G401.6 (cell line): Measurements from ENCODE around the gene C3orf20.
A peak's percentile ranks its signal among the peaks of the same experiment; 100 is the strongest.
"Not testable (repeated sequence)": the region's sequence is repeated elsewhere in the genome, so short reads cannot be mapped to it uniquely, and the experiment has no call there.

ENCODE experiments used
- FAIRE-seq: peaks from 2 replicates; lab custom pipeline; 2012; peaks lifted over from hg19 to GRCh38; lab: Jason Lieb, UNC

The C3orf20 gene

DNA sequence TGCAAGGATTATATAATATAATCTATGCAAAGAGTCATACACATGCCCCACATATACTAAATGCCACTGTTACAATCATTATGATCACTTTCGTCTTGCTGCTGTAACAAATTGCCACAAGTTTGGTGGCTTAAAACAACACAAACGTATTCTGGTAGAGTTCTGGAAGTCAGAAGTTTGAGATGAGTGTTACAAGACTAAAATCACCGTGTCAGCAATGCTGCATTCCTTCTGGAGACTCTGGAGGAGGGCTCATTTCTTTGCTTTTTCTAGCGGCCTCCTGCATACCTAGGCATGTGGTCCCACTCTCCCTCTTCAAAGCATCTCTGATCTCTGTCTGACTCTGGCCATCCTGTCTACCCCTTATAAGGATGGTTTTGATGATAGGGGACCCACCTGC lies 24.7 kb upstream of the C3orf20 start:
- FAIRE-seq, result no peak

DNA sequence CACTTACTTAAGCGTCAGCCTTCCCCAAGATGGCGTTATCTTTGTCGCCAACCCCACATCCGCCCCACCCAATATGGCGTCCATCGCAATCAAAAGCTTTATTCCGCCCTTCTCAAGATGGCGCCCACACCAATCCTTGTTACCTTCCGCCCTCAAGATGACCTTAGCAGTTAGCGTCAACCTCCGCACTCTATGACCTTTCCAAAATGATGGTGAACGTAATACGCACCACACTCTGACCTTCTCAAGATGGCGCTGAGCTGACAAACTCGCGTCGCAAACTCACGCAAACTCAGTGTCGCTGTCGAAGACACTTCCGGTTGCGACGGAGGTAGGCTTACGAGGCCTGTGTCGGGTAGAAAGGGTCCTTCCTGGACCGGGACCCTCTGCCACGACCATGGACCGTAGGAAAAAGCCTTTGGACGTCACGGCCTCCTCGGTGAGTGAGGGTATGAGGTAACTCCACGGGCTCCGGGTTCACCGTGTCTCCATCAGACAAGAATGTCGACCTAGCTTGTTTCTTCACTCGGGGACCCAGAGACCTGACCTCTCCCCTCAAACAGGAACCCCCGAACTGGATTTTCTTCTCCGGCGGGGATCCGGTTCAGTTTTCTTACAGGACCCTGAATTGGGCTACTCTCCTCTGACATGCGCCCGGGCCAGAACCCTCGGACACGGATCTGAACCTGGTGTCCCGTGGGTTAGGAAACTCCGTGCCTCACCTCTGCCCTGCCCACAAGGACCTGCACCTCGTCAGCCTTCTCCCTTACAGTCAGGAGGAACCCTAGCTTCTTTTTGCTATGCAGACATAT lies 23.3 kb upstream of the C3orf20 start, which contains the start of gene CCDC174:
Gene CCDC174 (plus strand): TSS at position 323 of the 812 bp plus-strand sequence. CDS start 75 bp downstream, at position 398.
- FAIRE-seq, result peak; percentile 96

DNA sequence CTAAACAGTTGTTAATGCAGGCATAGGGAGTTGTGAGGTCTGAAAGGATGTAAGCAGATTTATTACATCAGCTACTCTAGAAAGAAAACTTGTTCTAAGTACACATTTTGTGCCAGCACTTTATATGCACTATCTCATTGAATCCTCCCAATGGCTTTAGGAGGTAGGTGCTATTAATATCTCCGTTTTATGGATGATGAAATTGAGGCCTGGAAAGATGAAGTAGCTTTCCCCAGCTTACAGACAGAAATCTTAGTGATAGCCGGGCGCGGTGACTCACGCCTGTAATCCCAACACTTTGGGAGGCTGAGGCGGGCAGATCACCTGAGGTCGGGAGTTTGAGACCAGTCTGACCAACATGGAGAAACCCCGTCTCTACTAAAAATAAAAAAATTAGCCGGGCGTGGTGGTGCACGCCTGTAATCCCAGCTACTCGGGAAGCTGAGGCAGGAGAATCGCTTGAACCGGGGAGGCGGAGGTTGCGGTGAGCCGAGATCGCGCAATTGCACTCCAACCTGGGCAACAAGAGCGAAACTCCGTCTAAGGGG lies 22.5 kb upstream of the C3orf20 start:
- not testable (repeated sequence) for FAIRE-seq

DNA sequence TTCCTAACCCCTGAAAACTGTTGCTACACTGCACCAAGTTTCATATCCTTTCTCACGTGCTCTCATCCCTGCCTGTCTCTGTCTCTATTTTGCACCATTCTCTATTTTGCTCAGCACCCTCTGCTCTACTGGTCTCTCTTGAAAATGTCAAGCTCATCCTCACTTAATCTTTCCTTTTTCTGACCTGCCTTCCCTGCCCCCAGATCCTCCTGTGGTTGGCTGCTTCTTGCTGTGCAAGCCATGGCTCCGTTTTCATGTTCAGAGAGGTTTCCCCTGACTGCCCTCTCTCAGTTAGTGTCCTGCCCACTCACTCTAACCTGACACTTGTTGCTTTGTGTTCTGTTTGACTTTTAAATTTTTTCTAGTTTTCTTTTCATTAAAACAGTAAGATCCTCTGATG lies 17.4 kb upstream of the C3orf20 start:
- FAIRE-seq, result no peak

DNA sequence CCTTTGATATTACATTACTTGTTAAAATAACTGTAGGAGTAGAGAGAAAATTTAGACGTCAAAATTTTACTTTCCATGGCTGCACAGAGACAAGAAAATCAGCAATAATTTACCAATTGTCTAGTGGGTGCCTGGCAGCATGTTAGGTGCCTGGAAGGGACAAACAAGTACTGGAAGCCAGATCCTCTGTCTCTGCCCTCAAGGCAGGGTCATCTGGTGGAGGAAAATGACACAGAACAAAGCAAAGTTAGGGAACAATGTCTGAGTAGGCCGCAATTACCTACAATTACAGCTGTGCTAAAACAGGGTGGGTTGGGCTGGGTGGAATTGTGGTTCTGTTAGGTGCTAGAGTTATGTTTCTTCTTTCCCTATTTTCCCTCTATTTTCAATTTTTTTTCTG lies 16.0 kb upstream of the C3orf20 start:
- FAIRE-seq, result no peak

DNA sequence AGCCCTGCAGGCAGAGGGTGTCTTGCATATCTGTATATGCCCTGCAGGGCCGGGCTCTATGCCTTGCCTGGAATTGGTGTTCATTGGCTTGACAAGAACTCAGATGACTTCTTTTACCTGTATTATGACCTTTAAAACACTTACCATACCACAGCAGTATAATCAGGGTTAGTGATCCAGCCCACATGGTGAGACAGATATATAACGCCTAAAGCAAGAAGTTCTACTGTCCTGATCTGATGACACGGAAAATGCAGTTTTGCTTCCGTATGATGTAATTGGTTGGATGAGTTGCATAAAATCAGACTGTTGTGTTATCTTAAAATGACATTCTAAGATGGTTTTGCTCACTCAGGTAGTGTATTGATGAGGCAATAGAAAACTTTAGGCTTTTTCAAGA lies 14.0 kb upstream of the C3orf20 start:
- FAIRE-seq, result no peak

DNA sequence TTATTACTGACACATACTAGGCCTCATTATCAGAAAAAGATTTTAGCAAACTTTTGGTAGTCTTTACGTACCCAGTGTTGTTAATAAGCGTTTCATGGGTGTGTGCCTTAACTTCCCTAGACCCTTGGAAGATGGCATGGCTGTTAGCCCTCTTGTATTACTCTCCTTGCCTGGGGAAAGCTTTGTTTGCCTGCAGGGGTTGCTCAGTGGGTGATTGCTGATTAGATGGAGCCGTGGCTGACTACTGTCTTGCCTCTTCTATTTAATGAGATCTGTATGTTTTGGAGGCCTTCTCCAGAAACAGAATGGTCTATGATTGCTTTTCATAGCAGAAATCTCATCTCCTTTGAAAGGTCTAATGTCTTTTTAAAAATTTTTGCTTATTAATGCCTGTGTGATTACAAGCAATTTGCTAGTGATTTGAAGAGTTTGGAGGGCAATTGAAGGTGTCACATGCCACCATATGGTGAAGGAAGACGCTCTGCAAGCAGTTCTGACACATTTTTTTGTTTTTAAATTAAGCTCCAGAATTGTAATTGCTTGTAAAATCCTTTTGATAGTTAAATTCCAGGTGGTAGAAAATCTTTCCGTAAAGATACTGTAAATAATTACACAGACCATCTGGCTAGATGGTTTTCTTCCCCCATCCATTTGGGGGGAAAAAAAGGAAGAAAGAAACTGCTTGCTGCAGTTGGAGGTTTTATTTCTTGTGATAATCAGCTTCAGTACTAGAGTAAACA lies 11.4 kb upstream of the C3orf20 start:
- FAIRE-seq, result no peak

DNA sequence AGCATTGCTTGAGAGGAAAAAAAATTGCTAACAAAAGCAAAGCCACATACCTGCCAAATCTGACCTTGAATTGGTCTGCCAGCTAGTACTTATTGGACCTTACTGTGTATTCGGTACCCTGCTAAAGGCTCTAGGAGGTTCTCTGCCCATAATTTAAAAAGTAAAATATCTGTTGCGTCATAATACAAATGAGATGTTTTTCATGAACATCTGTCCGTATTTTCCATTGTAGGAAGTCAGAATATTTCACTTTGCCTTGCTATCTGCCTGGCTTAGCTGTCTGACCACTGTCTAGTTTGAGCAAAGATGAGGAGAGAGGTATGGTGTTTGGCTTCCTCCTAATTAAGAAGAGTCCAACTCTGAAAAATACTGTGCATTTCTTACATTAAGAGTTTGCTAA lies 10.8 kb upstream of the C3orf20 start:
- no peak for FAIRE-seq

DNA sequence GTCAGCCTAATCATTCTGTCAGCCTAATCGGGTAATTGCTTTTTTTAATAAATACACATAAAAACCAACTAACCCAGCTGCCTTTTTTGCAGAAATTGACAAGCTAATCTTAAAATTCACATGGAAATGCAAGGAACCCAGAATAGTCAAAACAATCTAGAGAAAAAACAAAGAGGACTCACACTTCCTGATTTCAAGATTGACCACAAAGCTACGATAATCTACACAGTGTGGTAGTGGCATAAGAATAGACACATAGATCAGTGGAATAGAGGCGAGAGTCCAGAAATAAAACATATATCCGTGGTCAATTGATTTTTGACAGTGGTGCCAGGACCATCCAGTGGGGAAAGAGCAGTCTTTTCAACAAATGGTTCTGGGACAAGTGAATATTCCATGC lies 2.4 kb upstream of the C3orf20 start:
- FAIRE-seq, result no peak

DNA sequence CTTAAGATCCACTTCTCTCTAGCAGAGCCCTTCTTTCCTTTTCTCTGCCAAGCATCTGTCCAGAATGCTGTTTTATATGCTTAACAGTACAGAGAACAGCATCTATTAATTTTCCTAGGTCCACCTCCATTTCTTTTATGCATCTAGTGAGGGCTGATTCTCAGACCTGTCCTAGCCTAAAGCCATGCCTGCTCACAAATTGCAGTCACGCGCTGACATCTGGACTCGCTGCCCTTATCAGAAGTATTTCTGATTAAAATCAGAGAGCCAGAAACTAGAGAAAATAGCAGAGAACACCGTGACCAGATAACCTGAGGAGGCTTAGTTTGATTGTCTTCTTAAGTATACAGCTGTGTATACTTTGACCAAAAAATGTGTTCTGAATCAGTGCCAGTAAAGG lies 1.9 kb downstream of the C3orf20 start:
- FAIRE-seq, result no peak

DNA sequence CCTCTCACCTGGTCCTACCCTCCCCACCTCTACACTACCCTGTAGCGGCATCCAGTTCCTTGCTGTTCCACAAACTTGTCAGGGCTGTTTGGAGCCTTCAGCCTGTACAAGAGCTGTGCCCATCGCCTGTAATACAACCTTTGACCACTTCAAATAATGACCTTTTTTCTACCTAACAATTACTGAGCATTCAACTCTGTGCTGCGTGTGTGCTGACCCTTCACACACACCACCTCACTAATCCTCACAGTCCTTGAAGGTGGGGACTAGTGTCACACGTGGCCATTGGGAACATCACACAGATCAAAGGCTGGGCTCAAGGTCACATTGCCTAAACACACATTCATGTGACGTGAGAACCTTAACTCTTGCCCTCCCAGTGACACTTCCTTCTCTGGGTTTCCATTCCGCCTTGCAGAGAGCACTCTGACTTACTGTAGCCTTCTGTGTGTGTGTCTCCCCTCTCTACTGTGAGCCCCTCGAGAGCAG lies 3.1 kb downstream of the C3orf20 start:
- FAIRE-seq, result no peak

DNA sequence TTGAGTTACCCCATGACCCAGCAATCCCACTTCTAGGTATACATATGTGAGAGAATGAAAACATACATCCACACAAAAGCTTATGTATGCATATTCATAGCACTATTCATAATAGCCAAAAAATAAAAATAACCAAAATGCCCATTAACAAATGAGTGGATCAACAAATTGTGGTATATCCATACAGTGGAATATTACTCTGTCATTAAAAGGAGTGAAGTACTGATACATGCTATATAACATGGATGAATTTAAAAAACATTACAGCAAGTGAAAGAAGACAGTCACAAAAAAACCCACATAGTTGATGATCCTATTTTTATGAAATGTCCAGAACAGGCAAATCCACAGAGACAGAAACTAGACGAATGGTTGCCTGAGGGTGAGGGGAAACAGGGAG lies 5.2 kb downstream of the C3orf20 start:
- FAIRE-seq, result no peak

DNA sequence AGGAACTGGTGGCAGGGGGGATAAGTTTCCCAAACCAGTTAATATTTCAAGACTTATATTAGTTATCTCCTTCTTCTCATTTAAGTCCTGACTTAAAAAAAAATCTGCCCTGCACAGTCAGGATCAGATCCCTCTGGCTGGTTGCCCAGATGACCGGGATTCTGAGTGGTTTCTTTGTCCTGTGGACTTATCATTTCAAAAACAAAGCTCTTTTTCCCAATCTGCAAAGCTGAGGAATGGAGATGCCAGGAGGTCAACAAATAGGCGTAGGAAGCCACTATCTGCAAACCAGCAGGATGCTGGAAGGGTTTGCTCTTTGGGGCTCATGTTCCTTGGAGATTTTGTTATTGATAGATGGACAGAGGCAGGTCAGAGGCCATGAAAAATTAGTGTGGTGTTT lies 5.8 kb downstream of the C3orf20 start:
- FAIRE-seq, result no peak

DNA sequence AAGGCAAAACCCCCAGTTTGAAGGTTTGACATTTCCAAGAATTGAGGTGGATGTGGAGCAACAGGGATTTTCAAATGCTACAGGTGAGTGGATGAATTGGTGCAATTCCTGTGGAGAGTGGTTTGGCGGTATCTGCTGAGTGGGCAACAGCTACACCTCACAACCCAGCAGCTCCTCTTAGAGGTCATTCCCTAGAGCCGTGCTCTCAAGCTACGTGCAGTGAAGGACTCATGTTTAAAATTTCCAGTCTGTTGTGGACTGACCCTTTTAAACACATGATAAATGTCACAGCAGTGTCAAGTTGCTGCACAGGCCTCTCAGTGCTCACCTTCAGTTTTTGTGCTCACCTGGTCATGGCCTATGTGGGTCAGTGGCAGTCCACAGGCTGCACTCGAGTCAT lies 9.5 kb downstream of the C3orf20 start:
- FAIRE-seq, result no peak

DNA sequence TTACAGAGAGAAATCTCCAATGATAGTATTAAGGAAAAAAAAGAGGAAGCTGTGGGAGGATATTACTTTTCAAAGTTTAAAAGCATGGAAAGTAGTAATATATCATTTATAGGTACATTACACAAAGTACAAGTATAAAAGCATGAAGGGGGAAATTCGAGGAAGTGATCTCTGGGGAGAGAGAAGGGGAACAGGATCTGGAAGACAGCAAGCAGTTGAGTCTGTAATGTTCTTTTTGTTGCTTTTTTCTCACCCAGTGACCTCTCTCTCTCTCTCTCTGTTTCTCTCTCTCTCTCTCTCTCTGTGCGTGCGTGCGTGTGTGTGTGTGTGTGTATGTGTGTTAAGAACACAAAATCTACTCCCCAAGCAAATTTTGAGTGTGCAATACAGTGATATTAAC lies 10.2 kb downstream of the C3orf20 start:
- FAIRE-seq, result no peak

DNA sequence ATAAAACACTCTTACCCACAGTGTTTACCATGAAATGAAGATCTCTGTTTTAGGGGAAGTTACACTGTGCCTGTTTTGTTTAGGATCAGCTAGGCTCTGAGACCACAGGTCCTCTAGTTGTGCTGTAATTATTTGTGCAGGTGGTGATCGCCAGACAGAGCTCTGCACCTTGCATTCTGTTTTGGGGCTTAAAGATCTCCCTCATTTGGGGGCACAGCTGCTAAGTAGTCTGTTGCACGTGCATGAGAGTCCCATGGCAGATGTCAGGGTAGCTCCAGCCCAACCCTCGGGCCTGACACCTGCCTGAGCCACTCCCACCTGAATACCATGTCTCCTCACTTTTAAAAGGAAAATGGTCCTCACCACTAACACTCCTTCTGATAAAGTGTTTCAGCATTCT lies 12.4 kb downstream of the C3orf20 start:
- no peak for FAIRE-seq

DNA sequence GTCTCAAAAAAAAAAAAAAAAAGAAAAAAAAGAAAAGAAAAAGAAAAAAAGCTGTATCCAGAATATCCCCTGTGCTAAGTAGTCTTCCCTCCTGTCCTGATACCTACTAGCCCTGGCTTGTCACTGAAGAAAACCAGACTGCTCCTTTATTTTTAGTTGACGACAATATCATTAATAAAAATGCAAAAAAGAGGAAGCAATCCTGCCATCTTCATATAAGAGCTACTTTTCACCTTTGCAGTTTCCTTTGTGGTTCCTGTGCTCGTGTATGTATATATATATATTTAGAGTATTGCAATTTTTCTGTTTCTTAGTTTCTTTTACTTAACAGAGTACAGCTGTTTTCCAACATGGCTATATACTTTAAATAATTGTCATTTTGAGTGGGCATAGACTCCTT lies 13.6 kb downstream of the C3orf20 start:
- FAIRE-seq, result no peak

DNA sequence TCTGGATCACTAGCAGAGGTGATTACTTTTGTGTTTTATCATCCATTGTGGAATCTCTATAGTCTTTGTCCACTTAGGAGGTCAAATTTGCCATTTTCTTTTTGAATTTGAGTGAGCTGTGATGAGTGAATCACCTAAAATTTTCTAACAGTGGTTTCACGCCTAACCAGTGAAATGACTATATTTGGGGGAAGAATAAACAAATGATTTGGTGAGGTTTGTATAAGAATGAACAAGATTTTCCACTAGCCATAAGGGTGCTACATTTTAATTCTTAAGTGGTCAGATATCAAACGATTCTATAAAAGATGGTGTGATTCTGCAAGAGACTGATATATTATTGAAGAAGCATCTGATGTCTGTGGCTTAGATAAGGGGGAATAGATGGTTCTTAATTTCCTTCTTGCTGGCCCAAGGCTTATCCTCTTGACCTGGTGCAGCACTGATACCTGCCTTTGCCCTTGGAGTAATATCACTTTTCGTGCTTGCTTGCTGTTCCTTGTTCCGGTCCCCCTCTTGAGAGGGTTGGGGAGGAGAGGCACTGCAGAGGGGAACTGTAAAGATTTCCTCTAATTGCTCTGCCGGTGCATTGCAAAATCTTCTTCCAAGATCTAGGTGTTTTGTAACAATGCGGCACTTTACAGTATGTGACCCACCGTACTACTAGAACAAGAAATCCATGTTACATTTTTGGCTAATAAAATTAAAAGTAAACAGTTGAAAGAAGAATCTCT lies 14.5 kb downstream of the C3orf20 start:
- no peak for FAIRE-seq

DNA sequence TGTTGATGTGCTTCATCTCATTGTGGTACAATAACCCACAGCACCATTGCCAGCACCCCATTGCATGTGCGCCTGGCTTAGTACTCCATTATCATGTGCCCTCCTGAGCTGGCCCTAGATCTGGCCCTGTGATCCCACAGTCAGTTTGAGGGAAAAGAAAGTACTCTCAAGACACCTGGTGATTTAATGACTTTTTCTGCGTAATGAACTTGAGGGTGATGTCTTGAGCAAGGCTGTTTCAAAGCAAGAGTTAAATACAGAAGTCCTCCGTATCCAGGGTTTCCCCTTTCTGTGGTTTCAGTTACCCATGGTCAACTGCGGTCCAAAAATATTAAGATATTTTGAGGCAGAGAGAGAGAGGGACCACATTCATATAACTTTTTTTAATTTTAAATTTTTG lies 16.3 kb downstream of the C3orf20 start:
- no peak for FAIRE-seq

DNA sequence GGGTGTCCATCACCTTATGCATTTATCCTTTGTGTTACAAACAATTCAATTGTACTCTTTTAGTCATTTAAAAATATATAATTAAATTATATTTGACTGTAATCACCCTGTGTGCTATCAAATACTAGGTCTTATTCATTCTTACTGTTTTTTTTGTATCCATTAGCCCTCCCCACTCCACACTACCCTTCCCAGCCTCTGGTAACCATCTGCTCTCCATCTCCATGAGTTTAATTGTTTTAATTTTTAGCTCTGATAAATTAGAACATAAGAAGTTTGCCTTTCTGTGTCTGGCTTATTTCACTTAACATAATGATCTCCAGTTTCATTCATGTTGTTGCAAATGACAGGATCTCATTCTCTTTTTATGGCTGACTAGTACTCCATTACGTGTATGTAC lies 16.8 kb downstream of the C3orf20 start:
- FAIRE-seq, result no peak

DNA sequence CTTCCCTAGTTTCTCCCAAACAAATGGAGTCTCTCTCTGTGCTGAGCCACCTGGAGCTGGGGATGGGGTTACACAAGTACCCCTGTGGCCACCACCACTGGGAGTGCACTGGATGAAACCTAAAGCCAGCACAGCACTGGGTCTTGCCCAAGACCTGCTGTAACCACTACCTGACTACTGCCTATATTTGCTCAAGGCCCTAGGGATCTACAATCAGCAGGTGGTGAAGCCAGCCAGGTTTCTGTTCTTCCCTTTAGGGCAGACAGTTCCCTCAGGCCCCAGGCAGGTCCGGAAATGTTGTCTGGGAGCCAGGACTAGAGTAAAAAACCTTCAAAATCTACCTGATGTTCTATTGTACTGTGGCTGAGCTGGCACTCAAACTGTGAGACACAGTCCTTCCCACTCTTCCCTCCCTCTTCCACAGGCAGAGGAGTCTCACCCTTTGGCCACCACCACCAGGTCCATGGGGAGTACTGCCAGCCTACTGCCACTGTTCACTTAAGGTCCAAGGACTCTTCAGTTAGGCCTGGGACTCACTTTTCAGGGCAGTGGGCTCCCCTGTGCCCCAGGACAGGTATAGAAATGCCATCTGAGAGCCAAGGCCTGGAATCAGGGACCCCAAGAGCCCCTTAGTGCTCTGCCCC lies 23.8 kb downstream of the C3orf20 start:
- FAIRE-seq, result no peak

DNA sequence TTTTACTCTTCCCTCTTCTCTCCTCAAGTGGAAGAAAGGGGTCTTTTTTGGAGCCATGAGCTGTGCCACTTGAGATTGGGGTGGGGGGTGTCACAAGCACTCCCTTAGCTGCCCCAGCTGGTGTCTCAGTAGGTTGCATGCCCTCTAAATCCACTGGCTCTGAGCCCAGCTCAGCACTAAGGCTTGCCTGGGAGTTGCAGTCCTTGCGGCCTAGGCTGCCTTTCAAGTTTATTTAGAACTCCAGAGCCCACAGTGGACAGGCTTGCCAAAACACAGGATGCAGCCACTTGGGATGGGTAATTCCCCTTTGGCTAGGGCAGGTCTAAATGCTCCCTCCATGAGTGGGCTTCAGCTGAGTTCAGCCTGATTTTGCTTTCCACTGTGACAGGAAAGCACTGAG lies 24.7 kb downstream of the C3orf20 start:
- FAIRE-seq, result no peak
